GM19023 (cell line): ENCODE results near the gene GABBR2.

Experiments
- ATAC-seq: cut with Tn5 transposase; IDR thresholded peaks from one replicate; pipeline ENCODE4 v1.9.1; 2021; ENCODE audit warnings: mild to moderate bottlenecking, moderate library complexity; ENCODE audit not compliant: unreplicated experiment

The GABBR2 gene

GRCh38 chr9:98455256-98456155 is 253.2 kb downstream of the GABBR2 start:
- ATAC-seq = no peak

GRCh38 chr9:98453589-98454311 is 255.0 kb downstream of the GABBR2 start:
- no peak for ATAC-seq

GRCh38 chr9:98451576-98451975 is 257.2 kb downstream of the GABBR2 start:
- no peak for ATAC-seq

GRCh38 chr9:98450496-98450895 is 258.2 kb downstream of the GABBR2 start:
- ATAC-seq = no peak

- no peak for ATAC-seq
Observed at GRCh38 chr9:98449871-98450270, 258.9 kb downstream of the GABBR2 start.

GRCh38 chr9:98445576-98445975 is 263.2 kb downstream of the GABBR2 start:
- no peak for ATAC-seq

GRCh38 chr9:98444601-98445000 is 264.1 kb downstream of the GABBR2 start:
- ATAC-seq = no peak

GRCh38 chr9:98442541-98442940 is 266.2 kb downstream of the GABBR2 start:
- no peak for ATAC-seq

GRCh38 chr9:98442114-98442513 is 266.6 kb downstream of the GABBR2 start:
- no peak for ATAC-seq

- ATAC-seq = no peak
Observed at GRCh38 chr9:98438666-98439065, 270.1 kb downstream of the GABBR2 start.

- ATAC-seq = no peak
Observed at GRCh38 chr9:98437458-98438034, 271.2 kb downstream of the GABBR2 start.

GRCh38 chr9:98432960-98433359 is 275.8 kb downstream of the GABBR2 start:
- no peak for ATAC-seq

GRCh38 chr9:98432134-98432533 is 276.6 kb downstream of the GABBR2 start:
- ATAC-seq = no peak

GRCh38 chr9:98430535-98431292 is 278.0 kb downstream of the GABBR2 start:
- no peak for ATAC-seq

GRCh38 chr9:98429613-98430012 is 279.1 kb downstream of the GABBR2 start:
- ATAC-seq = no peak

- no peak for ATAC-seq
Observed at GRCh38 chr9:98428454-98428853, 280.3 kb downstream of the GABBR2 start.

- ATAC-seq = no peak
Observed at GRCh38 chr9:98427491-98427890, 281.2 kb downstream of the GABBR2 start.

GRCh38 chr9:98425079-98425478 is 283.7 kb downstream of the GABBR2 start:
- ATAC-seq = no peak

- no peak for ATAC-seq
Observed at GRCh38 chr9:98419260-98419603, 289.5 kb downstream of the GABBR2 start.

- ATAC-seq = no peak
Observed at GRCh38 chr9:98418578-98419259, 290.0 kb downstream of the GABBR2 start.
